ENCODE measurements around the gene SLC9A5. TPM values are rescaled to one million over a fixed set of nuclear protein-coding genes. Genes with fewer than 3 reads are reported as not detected.

The SLC9A5 gene
- polyA plus RNA-seq, 3 donors, result 1.0 TPM; not detected in 2

DNA sequence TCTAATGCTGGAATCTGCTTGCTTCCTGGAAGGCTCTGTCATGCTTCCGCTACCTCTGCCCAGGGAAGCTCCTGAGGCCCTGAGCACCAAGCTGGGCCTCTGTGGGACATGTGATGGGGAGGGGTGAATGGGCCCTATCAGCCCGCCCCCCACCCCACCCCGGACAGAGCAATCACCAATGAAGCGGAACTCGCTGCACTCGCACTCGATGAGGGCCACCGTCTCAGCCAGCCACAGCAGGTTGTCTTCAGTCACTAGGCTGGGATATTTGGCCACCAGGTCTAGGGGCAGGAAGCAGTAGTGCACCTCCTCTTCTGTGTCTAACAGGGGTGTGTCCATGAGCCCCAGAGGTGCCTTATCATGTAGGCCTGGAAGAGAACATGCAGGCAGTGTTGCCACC lies 54.2 kb downstream of the SLC9A5 start:
- Histone ChIP-seq H3K4me3 (replicated peaks in 1 of 3; ENCODE audit: low read depth in 2 of 3, low read length in 3 of 3) (no peak overlapping the region), H3K27me3 (ENCODE audit: control insufficient read depth in 2 of 2, insufficient read depth in 2 of 2, low read length in 2 of 2) (no peaks in the 10 kb centered on the region), H4K20me1 (ENCODE audit: insufficient read depth, low read length) (no peaks in the 10 kb centered on the region), H3K27ac (ENCODE audit: low read depth in 1 of 2, low read length in 2 of 2) (no peak overlapping the region), H3K36me3 (replicated peaks in 1 of 2; ENCODE audit: control insufficient read depth in 1 of 2, insufficient read depth in 2 of 2, low read length in 2 of 2) (no peaks in the 10 kb centered on the region), H2AFZ (ENCODE audit: insufficient read depth, low read depth, low read length, poor library complexity, severe bottlenecking) (no peak overlapping the region), H3K9me3 (replicated peaks in 1 of 2; ENCODE audit: control insufficient read depth in 1 of 2, insufficient read depth in 1 of 2, low read length in 2 of 2) (no peaks in the 10 kb centered on the region), H3K4me1 (ENCODE audit: control insufficient read depth in 1 of 2, insufficient read depth in 2 of 2, low read length in 2 of 2) (peaks cover 2 to 3% of the 10 kb centered on the region in 2 donors), H3K4me2 (replicated peaks; ENCODE audit: extremely low read depth, low read length, poor library complexity, severe bottlenecking) (no peak overlapping the region), H3K79me2 (ENCODE audit: insufficient read depth, low read length) (no peaks in the 10 kb centered on the region), H3K9ac (ENCODE audit: insufficient read depth, low read length, poor library complexity, severe bottlenecking) (no peak overlapping the region)
- Mint-ChIP-seq H3K36me3 (no peaks in the 10 kb centered on the region), H3K4me3 (no peak overlapping the region), H3K27ac (no peak overlapping the region), H3K27me3 (ENCODE audit: low read depth in 3 of 3) (peaks cover 2 to 3% (median 3%) of the 10 kb centered on the region in 3 donors), H3K4me1 (peaks cover 3% of the 10 kb centered on the region), H3K9me3 (peaks cover 0 to 5% (median 0%) of the 10 kb centered on the region in 7 donors)
- WGBS (ENCODE audit: insufficient coverage), result 98% methylated on average over 6 of the region's 8 CpGs
- intact Hi-C loops (cut with micrococcal nuclease), result no loop called here
- TF ChIP-seq, protein P1, sequence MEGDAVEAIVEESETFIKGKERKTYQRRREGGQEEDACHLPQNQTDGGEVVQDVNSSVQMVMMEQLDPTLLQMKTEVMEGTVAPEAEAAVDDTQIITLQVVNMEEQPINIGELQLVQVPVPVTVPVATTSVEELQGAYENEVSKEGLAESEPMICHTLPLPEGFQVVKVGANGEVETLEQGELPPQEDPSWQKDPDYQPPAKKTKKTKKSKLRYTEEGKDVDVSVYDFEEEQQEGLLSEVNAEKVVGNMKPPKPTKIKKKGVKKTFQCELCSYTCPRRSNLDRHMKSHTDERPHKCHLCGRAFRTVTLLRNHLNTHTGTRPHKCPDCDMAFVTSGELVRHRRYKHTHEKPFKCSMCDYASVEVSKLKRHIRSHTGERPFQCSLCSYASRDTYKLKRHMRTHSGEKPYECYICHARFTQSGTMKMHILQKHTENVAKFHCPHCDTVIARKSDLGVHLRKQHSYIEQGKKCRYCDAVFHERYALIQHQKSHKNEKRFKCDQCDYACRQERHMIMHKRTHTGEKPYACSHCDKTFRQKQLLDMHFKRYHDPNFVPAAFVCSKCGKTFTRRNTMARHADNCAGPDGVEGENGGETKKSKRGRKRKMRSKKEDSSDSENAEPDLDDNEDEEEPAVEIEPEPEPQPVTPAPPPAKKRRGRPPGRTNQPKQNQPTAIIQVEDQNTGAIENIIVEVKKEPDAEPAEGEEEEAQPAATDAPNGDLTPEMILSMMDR (IDR thresholded peaks at IDR 0.05), result no peak
- no peak for DNase-seq

DNA sequence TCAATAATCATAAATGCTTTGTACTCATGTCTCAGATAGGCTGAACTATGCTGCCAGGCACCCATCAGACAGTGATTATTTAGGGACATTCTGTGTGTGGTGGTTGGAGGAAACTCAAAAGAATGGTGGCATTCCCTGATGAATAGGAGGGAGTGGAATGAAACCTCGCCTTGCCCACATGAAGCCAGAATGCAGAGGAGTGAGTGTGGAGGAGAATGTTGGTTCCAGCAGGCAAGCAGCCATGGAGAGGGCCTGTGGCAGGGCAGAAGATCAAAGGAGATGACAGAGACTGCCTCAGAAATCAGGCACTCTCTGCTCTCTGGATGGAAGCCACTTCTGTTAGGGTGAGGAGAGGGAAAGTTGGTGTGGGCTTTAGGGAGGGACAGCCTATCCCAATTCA lies 55.2 kb downstream of the SLC9A5 start:
- Mint-ChIP-seq H3K27me3 (ENCODE audit: low read depth in 3 of 3) (peaks cover 2 to 3% (median 2%) of the 10 kb centered on the region in 3 donors), H3K4me3 (no peak overlapping the region), H3K4me1 (peaks cover 13% of the 10 kb centered on the region), H3K9me3 (peaks cover 0 to 5% (median 0%) of the 10 kb centered on the region in 7 donors), H3K27ac (no peak overlapping the region), H3K36me3 (no peaks in the 10 kb centered on the region)
- Histone ChIP-seq H2AFZ (ENCODE audit: insufficient read depth, low read depth, low read length, poor library complexity, severe bottlenecking) (no peak overlapping the region), H3K4me2 (replicated peaks; ENCODE audit: extremely low read depth, low read length, poor library complexity, severe bottlenecking) (no peak overlapping the region), H3K36me3 (replicated peaks in 1 of 2; ENCODE audit: control insufficient read depth in 1 of 2, insufficient read depth in 2 of 2, low read length in 2 of 2) (no peaks in the 10 kb centered on the region), H3K27ac (ENCODE audit: low read depth in 1 of 2, low read length in 2 of 2) (no peak overlapping the region), H3K4me1 (ENCODE audit: control insufficient read depth in 1 of 2, insufficient read depth in 2 of 2, low read length in 2 of 2) (peaks cover 13 to 14% of the 10 kb centered on the region in 2 donors), H3K4me3 (replicated peaks in 1 of 3; ENCODE audit: low read depth in 2 of 3, low read length in 3 of 3) (no peak overlapping the region), H3K9me3 (replicated peaks in 1 of 2; ENCODE audit: control insufficient read depth in 1 of 2, insufficient read depth in 1 of 2, low read length in 2 of 2) (no peaks in the 10 kb centered on the region), H3K79me2 (ENCODE audit: insufficient read depth, low read length) (no peaks in the 10 kb centered on the region), H4K20me1 (ENCODE audit: insufficient read depth, low read length) (no peaks in the 10 kb centered on the region), H3K9ac (ENCODE audit: insufficient read depth, low read length, poor library complexity, severe bottlenecking) (no peak overlapping the region), H3K27me3 (ENCODE audit: control insufficient read depth in 2 of 2, insufficient read depth in 2 of 2, low read length in 2 of 2) (no peaks in the 10 kb centered on the region)
- TF ChIP-seq, protein P1 (IDR thresholded peaks at IDR 0.05), result no peak
- intact Hi-C loops (cut with micrococcal nuclease), result no loop called here
- no peak for DNase-seq
- WGBS (ENCODE audit: insufficient coverage), result 77% methylated on average over 1 of the region's 1 CpG
